ENCODE data around the gene HOXA3.

DNA sequence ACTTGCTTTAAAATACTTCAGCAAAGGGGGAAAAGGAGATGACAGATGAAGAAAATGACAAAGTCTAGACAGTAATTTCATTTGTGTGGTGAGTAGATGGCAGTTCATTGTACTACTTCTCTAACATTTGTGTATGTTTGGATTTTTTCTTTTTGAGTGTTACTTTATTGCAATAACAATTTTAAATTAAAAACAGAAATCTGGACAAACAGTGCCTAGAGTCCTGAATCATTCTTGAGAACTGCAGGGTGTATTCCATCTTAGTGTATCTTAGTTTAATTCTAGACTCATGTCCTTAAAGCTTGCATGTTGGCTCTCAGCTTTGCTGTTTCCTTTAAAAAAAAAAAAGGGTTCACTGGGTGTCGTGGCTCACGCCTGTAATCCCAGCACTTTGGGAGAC lies 87.7 kb downstream of the HOXA3 start:
- TF ChIP-seq, protein P1, sequence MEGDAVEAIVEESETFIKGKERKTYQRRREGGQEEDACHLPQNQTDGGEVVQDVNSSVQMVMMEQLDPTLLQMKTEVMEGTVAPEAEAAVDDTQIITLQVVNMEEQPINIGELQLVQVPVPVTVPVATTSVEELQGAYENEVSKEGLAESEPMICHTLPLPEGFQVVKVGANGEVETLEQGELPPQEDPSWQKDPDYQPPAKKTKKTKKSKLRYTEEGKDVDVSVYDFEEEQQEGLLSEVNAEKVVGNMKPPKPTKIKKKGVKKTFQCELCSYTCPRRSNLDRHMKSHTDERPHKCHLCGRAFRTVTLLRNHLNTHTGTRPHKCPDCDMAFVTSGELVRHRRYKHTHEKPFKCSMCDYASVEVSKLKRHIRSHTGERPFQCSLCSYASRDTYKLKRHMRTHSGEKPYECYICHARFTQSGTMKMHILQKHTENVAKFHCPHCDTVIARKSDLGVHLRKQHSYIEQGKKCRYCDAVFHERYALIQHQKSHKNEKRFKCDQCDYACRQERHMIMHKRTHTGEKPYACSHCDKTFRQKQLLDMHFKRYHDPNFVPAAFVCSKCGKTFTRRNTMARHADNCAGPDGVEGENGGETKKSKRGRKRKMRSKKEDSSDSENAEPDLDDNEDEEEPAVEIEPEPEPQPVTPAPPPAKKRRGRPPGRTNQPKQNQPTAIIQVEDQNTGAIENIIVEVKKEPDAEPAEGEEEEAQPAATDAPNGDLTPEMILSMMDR (IDR thresholded peaks at IDR 0.05 in 8 of 11, conservative IDR thresholded peaks at IDR 0.05 in 3 of 11): no peak
- no peak for TF ChIP-seq POLR2AphosphoS5 (IDR thresholded peaks at IDR 0.05)

All from spleen (tissue), 7 donors.